Bronchial epithelial cell (primary cell): ENCODE results near the gene SEPTIN2. TPM values are rescaled to one million over a fixed set of nuclear protein-coding genes. Genes with fewer than 3 reads are reported as not detected.
"Not testable (repeated sequence)": the region's sequence is repeated elsewhere in the genome, so short reads cannot be mapped to it uniquely, and the experiment has no call there.

Experiments
- DNase-seq: peaks from one replicate; pipeline ENCODE4 v3.0.0-alpha.2; 2010; ENCODE audit warnings: low read depth
- FAIRE-seq: peaks from 2 replicates; lab custom pipeline; 2011; peaks lifted over from hg19 to GRCh38; lab: Jason Lieb, UNC
- H3K27me3 ChIP-seq: 2 replicates; pipeline ENCODE4 v1.5.1; 2011; ENCODE audit warnings: low read length; ENCODE audit not compliant: control insufficient read depth, insufficient read depth
- H3K36me3 ChIP-seq: 2 replicates; pipeline ENCODE4 v1.5.1; 2011; ENCODE audit warnings: low read length; ENCODE audit not compliant: control insufficient read depth, insufficient read depth
- H3K4me3 ChIP-seq: 2 replicates; pipeline ENCODE4 v1.5.1; 2011; ENCODE audit warnings: mild to moderate bottlenecking, low read depth, low read length, control low read depth
- total RNA-seq: library from RNA; depleted of rRNA; stranded (reverse); fragments of >200 nt; gene quantifications from 2 replicates; pipeline ENCODE4 v1.2.1, GENCODE V29; 2014
- TF ChIP-seq, protein P1 (sequence below): IDR thresholded peaks from 2 replicates; pipeline ENCODE4 v1.5.1; 2011; ENCODE audit warnings: mild to moderate bottlenecking, moderate library complexity, low read length, control low read depth, inconsistent platforms; ENCODE audit not compliant: insufficient read depth, severe bottlenecking

The SEPTIN2 gene
- total RNA-seq, 1 donor from 2014 or later, result 181 TPM

DNA sequence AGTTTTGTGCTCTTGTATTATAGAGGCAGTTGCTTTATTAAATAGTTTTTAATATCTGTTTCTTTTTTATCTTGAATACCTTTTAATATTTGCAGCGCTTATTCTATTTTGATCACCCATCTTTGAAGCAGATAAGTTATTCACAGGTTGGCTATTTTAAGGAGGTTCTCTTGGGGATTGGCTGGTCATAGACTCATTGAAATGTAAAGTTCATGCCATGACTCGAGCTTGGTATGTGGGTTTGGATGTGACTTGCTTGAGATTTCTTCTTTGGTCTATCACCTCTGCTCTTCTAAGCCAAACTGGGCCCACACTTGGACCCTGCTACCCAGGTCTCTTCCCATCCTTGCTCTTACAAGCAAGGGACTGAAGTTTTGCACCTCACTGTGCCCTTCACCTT lies 74.0 kb downstream of the SEPTIN2 start:
- Histone ChIP-seq H3K4me3 (no peak overlapping the region), H3K36me3 (peaks cover 3% of the 10 kb centered on the region), H3K27me3 (no peaks in the 10 kb centered on the region)
- peak; percentile 58 for DNase-seq
- FAIRE-seq, result no peak
- TF ChIP-seq, protein P1, sequence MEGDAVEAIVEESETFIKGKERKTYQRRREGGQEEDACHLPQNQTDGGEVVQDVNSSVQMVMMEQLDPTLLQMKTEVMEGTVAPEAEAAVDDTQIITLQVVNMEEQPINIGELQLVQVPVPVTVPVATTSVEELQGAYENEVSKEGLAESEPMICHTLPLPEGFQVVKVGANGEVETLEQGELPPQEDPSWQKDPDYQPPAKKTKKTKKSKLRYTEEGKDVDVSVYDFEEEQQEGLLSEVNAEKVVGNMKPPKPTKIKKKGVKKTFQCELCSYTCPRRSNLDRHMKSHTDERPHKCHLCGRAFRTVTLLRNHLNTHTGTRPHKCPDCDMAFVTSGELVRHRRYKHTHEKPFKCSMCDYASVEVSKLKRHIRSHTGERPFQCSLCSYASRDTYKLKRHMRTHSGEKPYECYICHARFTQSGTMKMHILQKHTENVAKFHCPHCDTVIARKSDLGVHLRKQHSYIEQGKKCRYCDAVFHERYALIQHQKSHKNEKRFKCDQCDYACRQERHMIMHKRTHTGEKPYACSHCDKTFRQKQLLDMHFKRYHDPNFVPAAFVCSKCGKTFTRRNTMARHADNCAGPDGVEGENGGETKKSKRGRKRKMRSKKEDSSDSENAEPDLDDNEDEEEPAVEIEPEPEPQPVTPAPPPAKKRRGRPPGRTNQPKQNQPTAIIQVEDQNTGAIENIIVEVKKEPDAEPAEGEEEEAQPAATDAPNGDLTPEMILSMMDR, result no peak

DNA sequence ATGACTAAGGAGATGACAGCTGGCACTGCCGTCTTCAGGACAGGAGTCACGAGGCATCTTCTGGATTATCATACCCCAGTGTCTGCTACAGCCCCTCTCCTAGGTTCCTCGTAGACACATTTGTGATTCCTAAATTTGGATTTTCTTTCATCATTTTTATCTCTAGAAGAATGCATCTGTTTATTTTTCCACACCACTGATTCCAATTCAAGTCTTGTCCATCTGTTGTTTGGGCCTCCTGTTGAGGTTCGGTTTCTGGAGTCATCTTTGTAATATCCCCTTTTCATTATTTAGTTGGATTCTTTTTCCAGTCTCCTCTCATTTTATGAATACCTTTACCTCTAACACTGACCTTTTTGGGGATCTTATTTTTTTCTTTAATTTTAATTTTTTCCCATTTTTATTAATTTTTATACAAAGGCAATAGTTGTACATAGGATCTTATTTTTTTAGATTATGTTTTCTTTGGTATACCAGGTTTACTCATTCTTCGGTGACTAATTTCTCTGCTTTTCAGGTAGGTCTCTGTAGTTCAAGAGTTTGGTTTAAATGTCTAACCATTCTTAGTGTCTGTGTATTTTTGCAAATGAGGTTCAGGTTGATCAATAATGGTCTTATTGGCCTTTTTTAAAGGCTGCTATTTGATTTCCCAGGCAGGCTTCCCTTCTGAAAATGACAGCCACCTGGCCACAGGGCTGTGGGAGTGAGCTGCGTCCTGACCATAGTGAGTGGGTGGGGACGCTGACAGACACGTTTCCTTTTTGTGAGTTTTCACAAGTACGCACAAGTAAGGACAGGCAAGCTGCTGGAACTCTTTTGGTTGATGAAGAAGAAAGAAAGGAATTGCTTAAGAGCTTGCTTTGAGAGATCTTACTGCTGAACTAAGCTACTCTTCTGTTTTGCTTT lies 74.8 kb downstream of the SEPTIN2 start:
- peaks cover 5% of the 10 kb centered on the region for H3K36me3 ChIP-seq
- no peak overlapping the region for H3K4me3 ChIP-seq
- DNase-seq (peak; percentile 97), FAIRE-seq (peak; percentile 76)
- TF ChIP-seq, protein P1, result no peak
- H3K27me3 ChIP-seq, result no peaks in the 10 kb centered on the region

DNA sequence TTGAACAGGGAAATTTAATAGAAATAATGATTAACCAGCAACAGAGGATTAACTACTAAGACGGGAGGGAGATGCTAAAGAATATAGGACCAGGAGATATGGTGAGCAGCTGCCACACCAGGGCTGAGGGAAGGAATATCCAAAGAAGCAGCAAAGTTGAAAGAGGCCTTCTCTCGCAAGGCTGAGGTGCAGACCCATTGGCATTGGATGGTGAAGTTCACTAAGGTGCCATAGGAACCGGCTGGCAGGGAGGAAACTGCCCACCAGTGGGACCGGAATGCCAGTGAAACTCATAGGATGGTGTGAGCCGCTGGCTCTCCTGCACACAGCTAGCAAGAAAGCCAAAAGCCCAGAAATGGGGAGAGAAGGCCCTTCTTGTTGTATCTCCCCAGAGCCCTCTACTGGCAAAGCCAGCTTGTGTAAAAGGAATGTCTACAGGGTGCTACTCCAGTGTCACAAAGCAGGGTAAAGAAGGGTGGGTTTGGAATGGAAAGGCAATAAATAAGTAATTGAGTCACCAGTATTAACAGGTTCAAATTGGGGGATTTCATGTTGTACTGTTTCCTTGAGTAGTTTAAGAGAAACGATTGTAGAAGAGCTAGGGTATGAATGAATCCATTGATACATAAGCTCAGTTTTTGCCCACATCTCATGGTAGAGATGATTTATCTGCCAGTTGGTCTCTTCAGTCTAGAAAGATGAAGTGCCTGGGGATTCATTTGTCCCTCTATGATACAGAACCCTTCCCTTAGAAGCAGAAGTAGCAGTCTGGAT lies 76.4 kb downstream of the SEPTIN2 start:
- Histone ChIP-seq H3K27me3 (no peaks in the 10 kb centered on the region), H3K4me3 (no peak overlapping the region), H3K36me3 (peaks cover 3% of the 10 kb centered on the region)
- FAIRE-seq (no peak), DNase-seq (peak; percentile 31)
- TF ChIP-seq, protein P1, result peak; percentile 46

DNA sequence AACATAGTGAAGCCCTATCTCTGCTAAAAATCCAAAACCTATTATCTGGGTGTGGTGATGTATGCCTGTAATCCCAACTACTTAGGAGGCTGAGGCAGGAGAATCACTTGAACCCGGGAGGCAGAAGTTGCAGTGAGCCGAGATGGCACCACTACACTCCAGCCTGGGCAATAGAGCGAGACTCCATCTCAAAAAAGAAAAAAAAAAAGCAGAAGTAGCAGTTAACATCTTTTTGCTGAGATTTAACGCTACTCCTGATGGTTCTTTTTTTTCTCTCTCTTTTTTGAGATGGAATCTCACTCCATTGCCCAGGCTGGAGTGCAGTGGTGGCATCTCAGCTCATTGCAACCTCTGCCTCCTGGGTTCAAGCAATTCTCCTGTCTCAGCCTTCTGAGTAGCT lies 77.0 kb downstream of the SEPTIN2 start:
- FAIRE-seq, DNase-seq, H3K4me3 ChIP-seq, H3K36me3 ChIP-seq, H3K27me3 ChIP-seq: not testable (repeated sequence)

DNA sequence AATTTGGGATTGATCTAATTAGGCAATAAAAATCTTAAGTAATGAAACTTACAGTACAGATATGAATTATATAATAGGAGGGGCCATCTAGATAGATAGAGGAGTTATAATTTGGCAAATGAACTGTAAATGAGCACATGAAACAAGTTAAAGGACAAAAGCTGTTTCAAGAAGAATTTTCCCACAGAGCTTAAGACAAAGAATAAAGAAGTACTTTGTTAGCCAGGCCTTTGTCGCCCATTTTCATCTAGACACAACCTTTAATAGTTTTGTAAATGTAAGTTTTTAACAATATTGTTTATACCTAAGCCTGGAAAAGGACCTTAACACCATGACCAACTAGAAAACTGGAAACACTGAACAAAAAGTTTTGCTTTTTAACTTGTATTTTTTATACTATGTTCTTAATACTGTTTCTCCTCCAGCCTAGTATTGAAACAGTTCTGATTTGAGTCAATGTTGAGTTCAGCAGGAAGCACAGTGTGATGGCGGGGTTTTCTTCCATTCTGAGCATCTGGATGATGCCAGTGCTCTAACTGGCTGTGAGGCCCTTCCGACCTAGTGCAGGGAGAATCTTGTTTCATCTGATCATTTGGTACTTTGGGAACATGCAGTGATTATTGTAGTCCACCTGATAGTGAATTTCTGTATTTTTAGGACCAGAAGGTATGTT lies 77.9 kb downstream of the SEPTIN2 start:
- FAIRE-seq (no peak), DNase-seq (no peak)
- H3K4me3 ChIP-seq, result no peak overlapping the region
- peaks cover 3% of the 10 kb centered on the region for H3K36me3 ChIP-seq
- TF ChIP-seq, protein P1, result no peak
- no peaks in the 10 kb centered on the region for H3K27me3 ChIP-seq

DNA sequence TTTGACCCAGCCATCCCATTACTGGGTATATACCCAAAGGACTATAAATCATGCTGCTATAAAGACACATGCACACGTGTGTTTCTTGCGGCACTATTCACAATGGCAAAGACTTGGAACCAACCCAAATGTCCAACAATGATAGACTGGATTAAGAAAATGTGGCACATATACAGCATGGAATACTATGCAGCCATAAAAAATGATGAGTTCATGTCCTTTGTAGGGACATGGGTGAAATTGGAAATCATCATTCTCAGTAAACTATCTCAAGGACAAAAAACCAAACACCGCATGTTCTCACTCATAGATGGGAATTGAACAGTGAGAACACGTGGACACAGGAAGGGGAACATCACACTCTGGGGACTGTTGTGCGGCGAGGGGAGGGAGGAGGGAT lies 81.1 kb downstream of the SEPTIN2 start:
- not testable (repeated sequence) for H3K27me3 ChIP-seq, H3K4me3 ChIP-seq, H3K36me3 ChIP-seq, FAIRE-seq, DNase-seq
